Prostate gland (tissue), 2 donors: ENCODE measurements around the gene KRTAP10-9.

Source experiments
- POLR2AphosphoS5 ChIP-seq: sonication (generic); formaldehyde crosslinking; IDR thresholded peaks from one replicate; pipeline ENCODE4 v1.6.1; 2017; ENCODE audit warnings: antibody characterized with exemption
- TF ChIP-seq, protein P1 (sequence below), 4 experiments: fragments of 200-600 bp in 2 of 4; fragments of 450-650 bp in 2 of 4; sonication (generic) in 2 of 4; IDR thresholded peaks; 1 replicate in 3 of 4; 2 replicates in 1 of 4; pipeline ENCODE4 v1.5.1; 2016 to 2019; ENCODE audit warnings: antibody characterized with exemption in 4 of 4, mild to moderate bottlenecking in 2 of 4, moderate library complexity in 2 of 4

DNA sequence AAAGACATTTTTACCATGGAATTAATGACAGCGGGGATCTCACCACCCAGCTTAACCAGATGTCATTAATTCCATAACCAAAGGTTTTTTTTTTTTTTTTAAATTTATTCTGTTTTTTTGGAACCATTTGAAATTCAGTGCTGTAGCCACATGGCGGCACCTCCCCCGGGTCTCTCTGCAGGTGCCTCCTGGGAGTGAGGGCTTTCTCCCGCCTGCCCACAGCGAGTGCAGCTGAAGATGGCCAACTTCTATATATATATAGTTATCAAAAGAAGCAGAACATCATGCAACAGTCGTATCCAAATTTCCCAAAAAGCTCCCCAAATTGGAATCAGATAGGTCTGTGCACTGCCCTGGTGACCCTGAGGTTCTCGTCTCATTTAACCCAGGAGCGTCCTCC, 11.4 kb upstream of the KRTAP10-9 start:
- TF ChIP-seq POLR2AphosphoS5 = no peak
- TF ChIP-seq, protein P1, sequence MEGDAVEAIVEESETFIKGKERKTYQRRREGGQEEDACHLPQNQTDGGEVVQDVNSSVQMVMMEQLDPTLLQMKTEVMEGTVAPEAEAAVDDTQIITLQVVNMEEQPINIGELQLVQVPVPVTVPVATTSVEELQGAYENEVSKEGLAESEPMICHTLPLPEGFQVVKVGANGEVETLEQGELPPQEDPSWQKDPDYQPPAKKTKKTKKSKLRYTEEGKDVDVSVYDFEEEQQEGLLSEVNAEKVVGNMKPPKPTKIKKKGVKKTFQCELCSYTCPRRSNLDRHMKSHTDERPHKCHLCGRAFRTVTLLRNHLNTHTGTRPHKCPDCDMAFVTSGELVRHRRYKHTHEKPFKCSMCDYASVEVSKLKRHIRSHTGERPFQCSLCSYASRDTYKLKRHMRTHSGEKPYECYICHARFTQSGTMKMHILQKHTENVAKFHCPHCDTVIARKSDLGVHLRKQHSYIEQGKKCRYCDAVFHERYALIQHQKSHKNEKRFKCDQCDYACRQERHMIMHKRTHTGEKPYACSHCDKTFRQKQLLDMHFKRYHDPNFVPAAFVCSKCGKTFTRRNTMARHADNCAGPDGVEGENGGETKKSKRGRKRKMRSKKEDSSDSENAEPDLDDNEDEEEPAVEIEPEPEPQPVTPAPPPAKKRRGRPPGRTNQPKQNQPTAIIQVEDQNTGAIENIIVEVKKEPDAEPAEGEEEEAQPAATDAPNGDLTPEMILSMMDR (IDR thresholded peaks at IDR 0.05) = no peak
